ENCODE measurements around the gene OSCP1.

DNA sequence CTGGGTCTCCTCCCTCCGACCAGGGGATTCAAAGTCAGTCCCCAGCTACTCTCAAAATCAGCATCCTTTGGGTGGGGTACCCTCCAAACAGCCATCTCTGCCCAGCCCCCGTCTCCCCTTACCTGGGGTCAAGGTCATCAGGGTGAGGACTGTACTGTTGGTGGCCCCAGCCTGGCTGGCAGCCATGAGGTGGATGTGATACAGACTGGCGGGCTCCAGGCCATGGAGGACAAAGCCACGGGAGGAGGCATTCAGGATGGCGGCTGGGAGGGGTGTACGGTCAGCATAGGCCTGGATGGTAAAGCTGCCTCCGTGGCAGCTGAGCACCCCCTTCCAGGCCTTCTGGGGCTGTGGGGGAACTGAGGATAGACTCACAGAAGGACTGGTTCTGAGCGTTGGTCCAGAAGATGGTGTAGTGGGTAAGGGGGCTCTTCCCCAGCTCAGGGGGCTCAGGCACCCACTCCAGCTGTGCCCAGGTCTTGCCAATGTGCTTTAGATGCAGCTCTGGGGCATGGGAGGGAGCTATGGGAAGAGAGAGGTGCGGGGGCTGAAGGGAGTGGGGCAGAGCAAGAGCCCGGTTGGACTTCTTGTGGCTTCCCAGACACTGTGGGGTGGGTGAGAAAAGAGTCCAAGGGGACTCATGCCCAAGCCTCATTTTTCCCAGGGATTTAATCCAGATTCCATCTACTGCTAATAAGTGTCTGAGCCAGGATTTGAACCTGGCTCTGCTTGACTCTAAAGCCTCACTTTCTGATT lies 17.6 kb upstream of the OSCP1 start:
- TF ChIP-seq POLR2AphosphoS5 (IDR thresholded peaks at IDR 0.05; ENCODE audit: low read depth), result no peak
- no peak for TF ChIP-seq EZH2phosphoT487 (IDR thresholded peaks at IDR 0.05; ENCODE audit: unreplicated experiment)
